HG03108 (cell line): ENCODE measurements around the gene A1BG.

Source experiments
- ATAC-seq: cut with Tn5 transposase; IDR thresholded peaks from one replicate; pipeline ENCODE4 v1.9.1; 2021; ENCODE audit warnings: moderate library complexity; ENCODE audit not compliant: unreplicated experiment

A1BG gene

DNA sequence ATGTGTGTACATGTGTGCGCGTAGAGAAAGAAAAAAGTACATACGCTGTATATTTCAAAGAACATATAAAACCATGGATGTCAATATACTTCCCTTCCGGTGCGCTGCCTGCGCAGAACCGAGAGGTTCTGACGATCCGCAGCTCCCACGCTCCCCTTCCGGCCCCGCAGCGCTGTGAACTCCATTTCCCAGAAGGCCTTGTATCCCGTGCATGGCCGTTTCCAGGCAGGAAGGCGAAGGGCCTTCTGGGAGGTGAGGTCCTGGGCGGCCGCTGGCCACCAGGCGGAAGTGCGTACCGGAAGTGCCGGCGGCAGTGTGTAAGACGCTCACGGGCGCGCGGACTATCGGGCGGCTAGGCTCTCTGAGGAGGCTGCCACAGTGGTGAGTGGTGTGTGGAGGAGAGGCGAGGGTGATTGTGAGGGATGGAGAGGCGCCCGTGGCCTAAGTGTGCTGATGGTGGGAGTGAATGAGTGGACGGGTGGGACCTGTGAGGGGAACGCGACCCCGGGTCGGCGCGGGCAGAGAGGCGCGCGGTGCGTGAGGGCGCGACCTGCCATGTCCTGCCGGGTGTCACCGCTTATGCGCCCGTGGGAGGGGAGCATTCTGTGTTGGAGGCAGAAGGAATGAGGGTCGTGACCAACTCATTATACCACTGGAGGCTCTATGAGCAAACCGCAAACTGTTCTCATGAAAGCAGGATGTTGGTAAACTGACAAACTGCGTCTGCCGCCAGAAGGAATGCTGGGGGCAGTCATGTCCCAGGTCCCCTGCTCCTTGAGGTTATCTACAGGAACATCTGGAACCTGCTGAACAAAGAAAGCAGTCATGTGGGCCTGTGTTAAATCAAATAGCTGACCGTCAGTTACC lies 48.0 kb downstream of the A1BG start, which contains the start of gene ERVK3-1:
ERVK3-1 (plus strand) TSS at position 313 of the 867 bp plus-strand sequence. CDS start 6,792 bp downstream, outside the sequence.
- peak; percentile 97 for ATAC-seq

DNA sequence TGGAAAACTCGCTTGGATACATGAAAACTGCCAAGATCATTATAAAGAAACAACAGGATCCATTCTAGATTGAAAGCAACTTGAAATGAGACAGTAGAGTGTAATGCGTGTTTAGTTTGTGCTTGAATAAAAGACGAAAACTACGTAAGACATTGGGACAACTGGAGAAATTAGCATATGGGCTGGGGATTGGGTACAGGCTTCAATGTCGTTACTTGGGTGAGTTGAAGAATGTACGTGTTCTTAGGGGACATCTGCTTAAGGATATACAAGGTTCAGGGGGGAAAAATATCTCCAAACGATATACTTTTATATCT lies 48.6 kb downstream of the A1BG start:
- ATAC-seq = no peak

DNA sequence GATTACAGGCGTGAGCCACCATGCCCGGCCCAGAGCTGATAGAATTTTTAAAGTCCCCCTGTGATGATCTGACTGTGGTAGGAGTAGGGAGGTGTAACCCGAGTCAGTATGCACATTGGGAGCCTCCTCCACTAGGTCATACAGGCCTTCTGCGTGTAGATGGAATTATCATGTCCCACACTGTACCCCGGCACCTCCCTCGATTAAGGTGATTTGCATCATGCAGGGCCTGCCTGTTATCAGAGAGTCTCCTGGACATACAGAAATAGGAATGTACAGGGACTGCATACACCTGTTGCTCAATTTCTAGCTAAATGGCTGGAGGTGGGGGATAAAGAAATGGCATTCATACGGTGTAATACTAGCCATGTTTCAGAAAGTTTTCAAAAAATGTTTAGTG lies 49.0 kb downstream of the A1BG start:
- no peak for ATAC-seq

DNA sequence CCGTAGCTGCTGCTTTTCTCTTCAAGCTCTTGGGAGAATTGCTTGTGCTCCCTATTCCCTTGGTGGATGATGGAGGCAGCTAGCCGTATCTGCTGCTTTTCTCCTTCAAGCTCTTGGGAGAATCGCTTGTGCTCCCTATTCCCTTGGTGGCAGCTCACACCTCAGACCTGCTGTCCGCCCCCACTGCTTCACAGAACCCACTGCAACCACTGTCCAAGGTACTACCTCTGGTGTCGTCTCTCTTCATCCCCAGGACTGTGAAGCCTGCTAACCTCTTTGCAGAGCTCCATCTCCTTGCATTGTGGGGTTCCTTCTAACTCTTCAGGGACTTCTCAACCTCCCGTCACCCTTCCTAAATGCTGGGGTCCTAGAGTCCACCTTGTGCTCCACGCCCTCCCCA lies 52.7 kb downstream of the A1BG start:
- ATAC-seq = no peak

DNA sequence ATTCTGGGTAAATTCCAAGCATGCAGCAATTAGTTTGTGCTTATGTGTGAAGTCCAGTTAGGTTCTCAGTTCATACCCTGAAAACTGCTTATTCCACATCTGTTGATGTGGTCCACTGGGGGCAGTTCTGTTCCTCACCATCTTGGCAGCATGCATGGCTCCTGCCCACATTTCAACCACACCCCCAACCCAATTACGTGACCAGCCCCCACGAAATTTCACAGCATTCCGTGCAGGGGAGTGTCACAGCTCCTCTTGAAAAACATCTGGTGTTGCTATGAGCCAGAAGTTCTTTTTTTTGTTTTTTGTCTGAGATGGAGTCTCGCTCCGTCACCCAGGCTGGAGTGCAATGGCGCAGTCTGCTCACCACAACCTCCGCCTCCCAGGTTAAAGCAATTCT lies 57.2 kb downstream of the A1BG start:
- ATAC-seq = no peak
